Measurements from ENCODE around the gene GYS1. TPM values are rescaled to one million over a fixed set of nuclear protein-coding genes. Genes with fewer than 3 reads are reported as not detected.
A peak's percentile ranks its signal among the peaks of the same experiment; 100 is the strongest.

GYS1 gene
- total RNA-seq, 1 donor from 2014 or later = 17.7 TPM

GRCh38 chr19:48962849-48963165, 30.3 kb downstream of the GYS1 start:
- Histone ChIP-seq H3K36me3 (peaks cover 8% of the 10 kb centered on the region), H3K9me3 (ENCODE audit: low read depth) (no peaks in the 10 kb centered on the region), H3K4me3 (no peak overlapping the region), H3K27me3 (no peaks in the 10 kb centered on the region), H3K27ac (peak overlapping the region; percentile 85), H3F3A (ENCODE audit: low read depth) (peaks cover 54% of the 10 kb centered on the region), H3K9ac (no peak overlapping the region), H4K20me1 (ENCODE audit: low read depth) (peaks cover 10% of the 10 kb centered on the region), H3K4me2 (no peak overlapping the region), H3K79me2 (ENCODE audit: low read depth) (peaks cover 20% of the 10 kb centered on the region), H3K4me1 (peaks cover 25% of the 10 kb centered on the region), H2AFZ (replicated peaks) (no peak overlapping the region)
- TF ChIP-seq EZH2phosphoT487 (IDR thresholded peaks at IDR 0.05) = no peak
- TF ChIP-seq CTCF (IDR thresholded peaks at IDR 0.05) = no peak
- H3K4me3 Mint-ChIP-seq = no peak overlapping the region
- H3K36me3 Mint-ChIP-seq = peaks cover 8% of the 10 kb centered on the region
- peaks cover 41% of the 10 kb centered on the region for H3K4me1 Mint-ChIP-seq
- no peaks in the 10 kb centered on the region for H3K9me3 Mint-ChIP-seq
- no peak for DNase-seq (ENCODE audit: low spot score)
- peaks cover 15% of the 10 kb centered on the region for H3K27me3 Mint-ChIP-seq (ENCODE audit: insufficient read depth, low read depth)
- H3K27ac Mint-ChIP-seq = no peak overlapping the region

- no peak overlapping the region for H3K27ac Mint-ChIP-seq
- TF ChIP-seq EZH2 (IDR thresholded peaks at IDR 0.05) = no peak
- H3K4me2 ChIP-seq = no peak overlapping the region
- H3K4me1 Mint-ChIP-seq = peaks cover 41% of the 10 kb centered on the region
- no peak overlapping the region for H2AFZ ChIP-seq (replicated peaks)
- DNase-seq (ENCODE audit: low spot score) = no peak
- H3K4me3 ChIP-seq = no peak overlapping the region
- peaks cover 48% of the 10 kb centered on the region for H3F3A ChIP-seq (ENCODE audit: low read depth)
- H3K36me3 ChIP-seq = peaks cover 10% of the 10 kb centered on the region
- peaks cover 12% of the 10 kb centered on the region for H3K27me3 Mint-ChIP-seq (ENCODE audit: insufficient read depth, low read depth)
- H3K27ac ChIP-seq = peak overlapping the region; percentile 85
- no peaks in the 10 kb centered on the region for H3K9me3 Mint-ChIP-seq
- H3K79me2 ChIP-seq (ENCODE audit: low read depth) = peaks cover 25% of the 10 kb centered on the region
- H3K4me1 ChIP-seq = peaks cover 25% of the 10 kb centered on the region
- no peak overlapping the region for H3K9ac ChIP-seq
- H3K9me3 ChIP-seq (ENCODE audit: low read depth) = no peaks in the 10 kb centered on the region
- H4K20me1 ChIP-seq (ENCODE audit: low read depth) = peaks cover 10% of the 10 kb centered on the region
- H3K4me3 Mint-ChIP-seq = no peak overlapping the region
- H3K36me3 Mint-ChIP-seq = peaks cover 12% of the 10 kb centered on the region
- H3K27me3 ChIP-seq = no peaks in the 10 kb centered on the region
Measured at GRCh38 chr19:48962029-48962848, 30.9 kb downstream of the GYS1 start.

- Histone ChIP-seq H3K9ac (no peak overlapping the region), H3K79me2 (ENCODE audit: low read depth) (peaks cover 23% of the 10 kb centered on the region), H2AFZ (replicated peaks) (no peak overlapping the region), H3F3A (ENCODE audit: low read depth) (peaks cover 42% of the 10 kb centered on the region), H3K27ac (peak overlapping the region; percentile 85), H3K27me3 (no peaks in the 10 kb centered on the region), H3K9me3 (ENCODE audit: low read depth) (no peaks in the 10 kb centered on the region), H3K4me3 (no peak overlapping the region), H3K4me1 (peaks cover 24% of the 10 kb centered on the region), H4K20me1 (ENCODE audit: low read depth) (peaks cover 8% of the 10 kb centered on the region), H3K36me3 (peaks cover 8% of the 10 kb centered on the region), H3K4me2 (no peak overlapping the region)
- H3K27ac Mint-ChIP-seq = peak overlapping the region; percentile 25
- H3K9me3 Mint-ChIP-seq = no peaks in the 10 kb centered on the region
- H3K27me3 Mint-ChIP-seq (ENCODE audit: insufficient read depth, low read depth) = peaks cover 10% of the 10 kb centered on the region
- H3K4me3 Mint-ChIP-seq = no peak overlapping the region
- peaks cover 13% of the 10 kb centered on the region for H3K36me3 Mint-ChIP-seq
- H3K4me1 Mint-ChIP-seq = peaks cover 39% of the 10 kb centered on the region
- no peak for TF ChIP-seq EZH2phosphoT487 (IDR thresholded peaks at IDR 0.05)
- no peak for TF ChIP-seq CTCF (IDR thresholded peaks at IDR 0.05)
- TF ChIP-seq EZH2 (IDR thresholded peaks at IDR 0.05) = no peak
- DNase-seq (ENCODE audit: low spot score) = no peak
Measured at GRCh38 chr19:48961673-48962028, 31.5 kb downstream of the GYS1 start.

- Histone ChIP-seq H3K36me3 (peaks cover 3% of the 10 kb centered on the region), H3K79me2 (ENCODE audit: low read depth) (peaks cover 22% of the 10 kb centered on the region), H3K27ac (no peak overlapping the region), H3K4me1 (peaks cover 18% of the 10 kb centered on the region), H3K4me3 (no peak overlapping the region), H3K9ac (no peak overlapping the region), H2AFZ (replicated peaks) (no peak overlapping the region), H3K9me3 (ENCODE audit: low read depth) (no peaks in the 10 kb centered on the region), H3K4me2 (no peak overlapping the region), H3F3A (ENCODE audit: low read depth) (peaks cover 37% of the 10 kb centered on the region), H3K27me3 (no peaks in the 10 kb centered on the region), H4K20me1 (ENCODE audit: low read depth) (peaks cover 3% of the 10 kb centered on the region)
- no peaks in the 10 kb centered on the region for H3K9me3 Mint-ChIP-seq
- peaks cover 9% of the 10 kb centered on the region for H3K36me3 Mint-ChIP-seq
- peaks cover 34% of the 10 kb centered on the region for H3K4me1 Mint-ChIP-seq
- DNase-seq (ENCODE audit: low spot score) = no peak
- H3K27ac Mint-ChIP-seq = peak overlapping the region; percentile 54
- no peak for TF ChIP-seq CTCF (IDR thresholded peaks at IDR 0.05)
- no peak for TF ChIP-seq EZH2phosphoT487 (IDR thresholded peaks at IDR 0.05)
- no peak for TF ChIP-seq EZH2 (IDR thresholded peaks at IDR 0.05)
- H3K27me3 Mint-ChIP-seq (ENCODE audit: insufficient read depth, low read depth) = peaks cover 10% of the 10 kb centered on the region
- H3K4me3 Mint-ChIP-seq = peak overlapping the region; percentile 27
Measured at GRCh38 chr19:48961051-48961649, 32.0 kb downstream of the GYS1 start.

Data from neural progenitor cell (in vitro differentiated cells).